GM12801 (cell line): ENCODE measurements around the gene SLIT3.

Source experiments
- TF ChIP-seq, protein P1 (sequence below): IDR thresholded peaks from one replicate; pipeline ENCODE4 v1.5.1; 2011; ENCODE audit warnings: control low read depth; ENCODE audit not compliant: insufficient read length; ENCODE audit errors: extremely low read depth

SLIT3 gene

DNA sequence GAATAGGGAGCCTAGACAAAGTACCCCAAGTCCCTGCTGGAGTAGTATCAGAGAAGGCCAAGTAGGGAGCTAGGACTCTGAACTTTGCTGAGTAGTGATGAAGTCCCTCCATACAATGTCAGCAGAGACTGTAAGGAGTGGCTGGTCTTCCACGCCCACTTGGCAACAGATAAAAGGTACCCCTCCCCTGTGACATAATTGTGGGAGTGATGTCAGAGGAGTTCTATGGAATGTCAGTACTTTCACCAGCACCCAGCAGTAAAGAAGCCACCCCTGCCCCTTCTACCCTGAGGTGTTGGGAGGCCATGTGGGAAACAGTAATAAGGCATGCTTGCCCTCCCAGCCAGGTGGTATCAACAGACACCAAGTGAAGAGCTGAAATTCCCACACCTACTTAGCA lies 143.9 kb downstream of the SLIT3 start:
- TF ChIP-seq, protein P1, sequence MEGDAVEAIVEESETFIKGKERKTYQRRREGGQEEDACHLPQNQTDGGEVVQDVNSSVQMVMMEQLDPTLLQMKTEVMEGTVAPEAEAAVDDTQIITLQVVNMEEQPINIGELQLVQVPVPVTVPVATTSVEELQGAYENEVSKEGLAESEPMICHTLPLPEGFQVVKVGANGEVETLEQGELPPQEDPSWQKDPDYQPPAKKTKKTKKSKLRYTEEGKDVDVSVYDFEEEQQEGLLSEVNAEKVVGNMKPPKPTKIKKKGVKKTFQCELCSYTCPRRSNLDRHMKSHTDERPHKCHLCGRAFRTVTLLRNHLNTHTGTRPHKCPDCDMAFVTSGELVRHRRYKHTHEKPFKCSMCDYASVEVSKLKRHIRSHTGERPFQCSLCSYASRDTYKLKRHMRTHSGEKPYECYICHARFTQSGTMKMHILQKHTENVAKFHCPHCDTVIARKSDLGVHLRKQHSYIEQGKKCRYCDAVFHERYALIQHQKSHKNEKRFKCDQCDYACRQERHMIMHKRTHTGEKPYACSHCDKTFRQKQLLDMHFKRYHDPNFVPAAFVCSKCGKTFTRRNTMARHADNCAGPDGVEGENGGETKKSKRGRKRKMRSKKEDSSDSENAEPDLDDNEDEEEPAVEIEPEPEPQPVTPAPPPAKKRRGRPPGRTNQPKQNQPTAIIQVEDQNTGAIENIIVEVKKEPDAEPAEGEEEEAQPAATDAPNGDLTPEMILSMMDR, result no peak

DNA sequence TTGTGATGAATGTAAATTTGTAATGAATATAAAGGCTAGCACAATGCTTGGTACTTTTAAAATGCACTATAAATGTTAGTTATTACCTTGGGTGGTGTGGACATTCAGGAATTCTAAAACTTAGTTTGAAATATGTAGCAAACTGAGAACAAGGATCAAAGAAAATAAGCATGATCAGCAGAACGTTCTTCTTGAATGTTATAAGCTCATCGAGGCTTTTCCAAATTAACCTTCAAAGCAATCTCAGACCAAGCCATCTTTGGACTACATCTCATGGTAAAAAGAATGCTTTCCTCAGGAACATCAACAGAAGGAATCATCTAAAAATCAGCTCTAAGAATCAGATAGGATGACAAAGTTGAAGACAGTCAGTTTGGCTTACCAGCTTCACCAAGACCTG lies 146.3 kb downstream of the SLIT3 start:
- TF ChIP-seq, protein P1, result no peak

DNA sequence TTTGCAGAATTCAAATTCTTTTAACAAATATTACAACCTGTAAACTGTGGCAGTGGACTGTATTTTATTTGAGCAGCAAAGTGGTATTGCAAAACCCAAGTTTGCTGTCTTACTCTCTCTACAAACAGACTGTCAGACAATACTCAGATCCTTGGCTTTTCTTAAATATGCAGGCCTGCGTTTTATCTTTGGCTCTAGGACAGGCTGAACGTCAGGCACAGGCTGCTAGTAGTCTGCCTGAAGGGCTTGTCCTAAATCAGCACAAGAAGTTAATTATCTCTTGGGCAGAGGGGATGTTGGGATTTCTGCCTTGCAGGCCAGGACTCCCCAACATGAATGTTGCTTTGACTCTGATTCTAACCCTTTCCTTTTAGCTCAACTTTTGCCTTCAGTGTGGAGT lies 147.5 kb downstream of the SLIT3 start:
- TF ChIP-seq, protein P1, result no peak

DNA sequence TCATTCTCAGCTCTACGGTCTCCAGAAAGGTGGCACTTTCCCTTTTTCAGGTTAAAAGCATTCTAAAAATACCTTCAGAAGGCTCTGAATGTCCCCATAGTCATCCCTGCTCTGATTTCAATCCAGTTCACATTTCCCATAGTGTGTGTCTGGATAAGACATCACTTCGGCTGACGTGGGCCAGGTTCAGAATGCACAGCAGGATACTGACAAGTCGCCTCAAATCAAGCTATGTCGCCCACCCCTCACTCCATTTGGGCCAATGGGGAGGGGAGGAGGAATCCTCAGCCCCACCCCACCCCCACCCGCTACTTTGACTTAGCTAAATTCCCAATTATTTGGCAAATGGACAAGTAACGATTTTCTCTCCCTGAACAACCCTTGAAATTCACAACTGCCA lies 148.0 kb downstream of the SLIT3 start:
- TF ChIP-seq, protein P1, result no peak

DNA sequence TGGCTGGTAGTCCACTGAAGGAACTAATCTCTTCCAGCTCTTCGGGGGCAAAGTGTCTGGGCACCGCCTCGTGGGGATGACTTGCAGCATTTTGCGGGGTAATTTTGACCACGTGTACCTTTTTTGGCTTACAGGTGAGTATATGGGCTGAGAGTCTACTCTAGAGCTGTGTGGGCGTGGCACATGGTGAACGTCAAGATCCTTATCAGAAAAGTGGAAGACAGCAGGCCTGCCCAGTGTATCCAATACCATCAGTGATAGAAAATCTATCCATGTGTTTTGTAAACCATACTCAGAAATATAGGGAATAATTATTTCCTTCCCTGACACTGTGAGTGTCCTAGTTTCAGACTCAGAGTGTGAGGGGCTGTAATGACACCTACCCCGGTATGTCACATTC lies 148.5 kb downstream of the SLIT3 start:
- TF ChIP-seq, protein P1, result no peak

DNA sequence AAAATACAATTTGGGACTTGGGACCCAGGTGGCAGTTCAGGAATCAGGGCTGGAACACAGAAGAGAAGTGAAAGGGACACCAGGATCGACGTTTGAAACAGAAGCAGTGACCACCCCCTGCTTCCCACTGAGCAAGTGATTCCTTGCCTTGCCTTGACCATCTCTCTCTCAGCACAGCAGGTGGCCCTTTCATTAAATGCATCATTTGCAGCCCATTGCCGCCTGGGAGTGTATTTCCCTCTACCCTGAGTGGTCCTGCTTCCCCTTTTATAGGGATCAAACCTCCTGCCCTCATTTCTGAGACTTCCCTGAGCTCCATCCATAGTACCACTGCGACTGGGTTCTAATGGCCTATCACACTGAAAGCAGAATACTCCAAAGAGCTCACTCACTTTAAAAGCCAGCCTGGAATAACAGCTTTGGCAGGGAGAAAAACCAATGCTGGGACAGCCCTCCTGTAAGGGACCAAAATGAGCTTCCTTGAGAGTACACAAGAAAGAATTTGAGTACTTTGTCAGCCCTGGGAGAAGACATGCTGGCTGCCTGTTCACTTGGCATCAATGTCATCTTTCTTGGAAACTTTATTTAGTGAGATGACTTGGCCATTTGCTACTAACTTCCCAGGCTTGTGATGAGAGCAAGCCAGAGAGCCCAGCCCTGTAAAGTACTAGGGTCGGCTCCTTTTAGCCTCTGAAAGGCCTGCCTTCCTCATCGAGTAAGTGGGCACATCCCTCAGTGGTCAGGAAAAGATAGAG lies 149.7 kb downstream of the SLIT3 start:
- TF ChIP-seq, protein P1, result no peak

DNA sequence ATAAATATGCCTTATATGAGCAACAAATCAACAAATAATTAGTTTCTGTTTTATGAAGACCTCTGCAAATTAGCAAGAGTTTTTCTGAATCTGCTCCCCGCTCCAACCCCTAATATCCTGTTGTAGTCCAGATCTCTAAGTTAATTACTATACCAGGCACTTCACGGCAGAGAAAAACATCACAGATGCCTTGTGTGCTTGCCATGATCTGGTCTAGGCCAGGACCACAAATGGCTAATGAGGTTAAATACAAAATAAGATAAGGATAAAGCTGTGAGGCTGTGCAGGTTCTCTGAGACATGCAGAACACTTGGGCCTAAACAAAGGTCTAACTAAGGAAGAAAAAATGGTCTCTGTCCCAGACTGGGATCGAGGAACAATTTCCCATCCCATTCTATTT lies 150.8 kb downstream of the SLIT3 start:
- TF ChIP-seq, protein P1, result no peak
